Gastroesophageal sphincter (tissue), 3 donors: Measurements from ENCODE around the gene SPTBN5.

Experiments used
- CTCF ChIP-seq, 4 experiments: fragments of 200-600 bp in 2 of 4; fragments of 450-650 bp in 2 of 4; sonication (generic) in 1 of 4; IDR thresholded peaks; one replicate each; pipeline ENCODE4 v1.5.1; 2017 to 2019; ENCODE audit warnings: antibody characterized with exemption in 4 of 4, mild to moderate bottlenecking in 2 of 4, moderate library complexity in 2 of 4
- EP300 ChIP-seq: sonication (generic); formaldehyde crosslinking; IDR thresholded peaks from one replicate; pipeline ENCODE4 v1.6.1; 2017; ENCODE audit warnings: antibody characterized with exemption, mild to moderate bottlenecking
- POLR2A ChIP-seq, 2 donors: fragments of 450-650 bp; IDR thresholded peaks; one replicate each; pipeline ENCODE4 v1.6.1; 2017; ENCODE audit warnings: antibody characterized with exemption in 2 of 2, mild to moderate bottlenecking in 2 of 2, moderate library complexity in 1 of 2
- POLR2AphosphoS5 ChIP-seq: sonication (generic); formaldehyde crosslinking; IDR thresholded peaks from one replicate; pipeline ENCODE4 v1.6.1; 2017; ENCODE audit warnings: antibody characterized with exemption

- TF ChIP-seq POLR2A (IDR thresholded peaks at IDR 0.05), result no peak
- no peak for TF ChIP-seq CTCF (IDR thresholded peaks at IDR 0.05)
- no peak for TF ChIP-seq EP300
- no peak for TF ChIP-seq POLR2AphosphoS5
These were observed 6.1 kb upstream of the SPTBN5 start for GRCh38 chr15:41899854-41900442.
